Smooth muscle cell of trachea (primary cell): Measurements from ENCODE around the gene GIGYF2. TPM values are rescaled to one million over a fixed set of nuclear protein-coding genes. Genes with fewer than 3 reads are reported as not detected.

Experiments used
- total RNA-seq: library from RNA; depleted of rRNA; stranded (reverse); fragments of >200 nt; gene quantifications from 2 replicates; pipeline ENCODE4 v1.2.1, GENCODE V29; 2014

GIGYF2 gene
- 54.5 and 55.1 TPM in 2 replicates for total RNA-seq

GRCh38 chr2:232697059-232697806 is at the start of gene GIGYF2:
Gene GIGYF2, plus strand, starts transcription at chr2:232697331. Its CDS starts 37,867 bp downstream, at chr2:232735198.

GRCh38 chr2:232776435-232776834 is 79.3 kb downstream of the GIGYF2 start, which contains the start of gene KCNJ13:
Gene KCNJ13, minus strand, starts transcription at chr2:232776565. Its CDS starts 5,203 bp downstream, at chr2:232771362.

GRCh38 chr2:232870018-232870765 is 173.1 kb downstream of the GIGYF2 start, which contains the start of gene SNORC:
Gene SNORC, plus strand, starts transcription at chr2:232870264. Its CDS starts 78 bp downstream, at chr2:232870342.

Other genes starting within 250 kb of the GIGYF2 start
- not detected in 2 replicates for gene ALPI, start 241.2 kb upstream of the GIGYF2 start, total RNA-seq
- gene ECEL1, start 209.5 kb upstream of the GIGYF2 start, total RNA-seq, result not detected in 2 replicates
- not detected in 2 replicates for gene PRSS56, start 176.9 kb upstream of the GIGYF2 start, total RNA-seq
- not detected in 2 replicates for gene CHRND, start 171.2 kb upstream of the GIGYF2 start, total RNA-seq
- gene CHRNG, start 157.6 kb upstream of the GIGYF2 start, total RNA-seq, result not detected in 2 replicates
- 3.0 and 3.2 TPM in 2 replicates for gene TIGD1, start 146.8 kb upstream of the GIGYF2 start, total RNA-seq
- gene EIF4E2, start 146.6 kb upstream of the GIGYF2 start, total RNA-seq, result 75.9 and 101 TPM in 2 replicates
- under 0.01 TPM in 1 of 2 replicates, not detected in the other for gene EFHD1, start 63.7 kb upstream of the GIGYF2 start, total RNA-seq
- not detected in 2 replicates for gene KCNJ13, start 79.2 kb downstream of the GIGYF2 start, total RNA-seq
- 0.29 and 1.7 TPM in 2 replicates for gene SNORC, start 172.9 kb downstream of the GIGYF2 start, total RNA-seq